Adipose tissue (tissue), 3 donors: ENCODE measurements around the gene NEMP1. TPM values are rescaled to one million over a fixed set of nuclear protein-coding genes. Genes with fewer than 3 reads are reported as not detected.

ENCODE experiments used
- H3K27ac ChIP-seq: one replicate; pipeline ENCODE4 v1.5.1; 2013; ENCODE audit warnings: low read depth, low read length
- WGBS, 3 donors: extraction: QIAGEN DNeasy Blood & Tissue Kit; methylation state at CpG; one replicate each; pipeline ENCODE4 v1.1.7; 2013; 5-methylcytosine and 5-hydroxymethylcytosine counted together
- polyA plus RNA-seq, 3 donors: library from polyadenylated mRNA; stranded (reverse); fragments of 200-250 nt; gene quantifications; one replicate each; pipeline ENCODE4 v1.2.3, GENCODE V29; 2013
- donor health status: healthy with polysubstance abuse.
- donor health status: Bipolar disorder and iron deficiency.
- donor health status: healthy.

Gene NEMP1
- polyA plus RNA-seq, 3 donors = 1.7 to 2.3 (median 1.8) TPM

DNA sequence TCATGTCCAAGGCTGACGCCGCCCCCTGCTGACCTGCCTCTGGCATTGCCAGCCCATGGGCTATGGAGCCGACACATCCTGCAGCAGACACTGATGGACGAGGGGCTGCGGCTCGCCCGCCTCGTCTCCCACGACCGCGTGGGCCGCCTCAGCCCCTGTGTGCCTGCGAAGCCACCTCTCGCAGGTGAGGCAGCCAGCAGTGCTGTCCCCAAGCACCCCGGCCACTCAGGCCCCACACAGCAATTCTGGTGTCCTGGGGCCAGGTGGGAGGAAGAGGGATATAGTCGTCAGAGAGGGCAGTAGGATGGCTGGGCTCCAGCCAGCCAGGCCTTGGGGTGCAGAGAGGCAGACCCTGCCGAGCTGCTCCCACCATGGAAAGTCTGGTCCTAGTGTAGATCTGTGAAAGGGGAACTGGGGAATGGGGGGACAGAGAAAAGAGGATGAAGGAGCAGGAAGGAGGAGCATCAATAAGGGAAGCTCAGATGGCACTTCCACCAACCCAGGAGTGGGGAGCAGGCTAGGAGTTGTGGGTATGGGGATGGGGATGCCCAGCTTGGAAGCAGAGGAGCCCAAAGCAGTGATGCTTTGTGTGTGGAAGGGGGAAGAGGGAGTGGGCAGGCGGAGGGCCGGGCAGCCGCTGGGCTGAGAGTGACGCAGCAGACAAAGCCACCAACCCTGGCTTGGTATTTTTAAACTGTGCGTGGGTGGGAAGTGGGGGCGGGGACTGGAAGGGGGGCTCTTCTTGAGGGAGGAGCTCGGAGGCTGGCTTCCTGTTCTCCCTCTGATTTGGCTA lies 15.0 kb upstream of the NEMP1 start:
- no peak overlapping the region for H3K27ac ChIP-seq
- WGBS, 3 donors = 42 to 47% (median 45%) methylated on average over 17 to 24 of the region's 24 CpGs

DNA sequence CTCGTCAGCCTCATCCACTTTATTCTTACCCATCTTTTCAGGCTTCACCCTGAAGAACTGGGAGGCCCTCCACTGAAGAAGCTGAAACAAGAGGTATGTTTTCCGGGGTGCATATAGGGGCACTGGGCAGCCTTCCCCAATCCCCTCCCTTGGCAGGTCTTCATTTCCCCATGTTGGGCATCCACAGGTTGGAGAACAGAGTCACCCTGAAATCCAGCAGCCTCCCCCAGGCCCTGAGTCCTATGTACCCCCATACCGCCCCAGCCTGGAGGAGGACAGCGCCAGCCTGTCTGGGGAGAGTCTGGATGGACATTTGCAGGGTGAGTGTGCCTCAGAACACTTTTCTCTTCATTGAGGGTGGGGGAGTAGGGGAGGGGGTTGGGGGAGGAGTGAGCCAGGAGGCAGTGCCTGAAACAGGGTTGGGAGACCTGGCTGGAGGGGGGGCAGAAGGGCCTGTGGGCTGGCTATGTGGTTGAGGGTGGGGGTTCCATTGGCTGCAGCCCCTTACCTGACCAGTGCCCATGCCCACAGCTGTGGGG lies 14.4 kb upstream of the NEMP1 start:
- H3K27ac ChIP-seq = no peak overlapping the region
- 79 to 91% (median 83%) methylated on average over 4 of the region's 4 CpGs for WGBS, 3 donors

- H3K27ac ChIP-seq = no peak overlapping the region
- WGBS, 3 donors = 76 to 80% (median 78%) methylated on average over 5 of the region's 5 CpGs
These were observed 13.9 kb upstream of the NEMP1 start for GRCh38 chr12:57092529-57092862.

GRCh38 chr12:57091638-57092528 lies 13.3 kb upstream of the NEMP1 start:
- H3K27ac ChIP-seq = no peak overlapping the region
- 77 to 82% (median 77%) methylated on average over 24 to 25 of the region's 25 CpGs for WGBS, 3 donors

DNA sequence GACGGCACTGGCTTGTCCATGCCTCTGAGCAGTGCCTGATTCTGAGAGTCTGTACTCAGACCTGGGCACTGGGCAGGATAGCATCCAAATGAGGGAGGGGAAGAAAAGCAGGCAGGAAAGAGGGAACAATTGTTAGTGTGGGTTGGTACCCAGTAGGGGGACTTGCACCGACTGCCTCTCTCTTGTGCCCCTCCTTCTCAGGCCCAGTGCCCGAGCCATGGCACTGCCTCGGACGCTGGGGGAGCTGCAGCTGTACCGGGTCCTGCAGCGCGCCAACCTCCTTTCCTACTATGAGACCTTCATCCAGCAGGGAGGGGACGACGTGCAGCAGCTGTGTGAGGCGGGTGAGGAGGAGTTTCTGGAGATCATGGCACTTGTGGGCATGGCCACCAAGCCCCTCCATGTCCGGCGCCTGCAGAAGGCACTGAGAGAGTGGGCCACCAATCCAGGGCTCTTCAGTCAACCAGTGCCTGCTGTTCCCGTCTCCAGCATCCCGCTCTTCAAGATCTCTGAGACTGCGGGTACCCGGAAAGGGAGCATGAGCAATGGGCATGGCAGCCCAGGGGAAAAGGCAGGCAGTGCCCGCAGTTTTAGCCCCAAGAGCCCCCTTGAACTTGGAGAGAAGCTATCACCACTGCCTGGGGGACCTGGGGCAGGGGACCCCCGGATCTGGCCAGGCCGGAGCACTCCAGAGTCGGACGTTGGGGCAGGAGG lies 12.5 kb upstream of the NEMP1 start:
- 59 to 81% (median 71%) methylated on average over 22 of the region's 22 CpGs for whole genome bisulfite sequencing, 3 donors
- H3K27ac ChIP-seq = no peak overlapping the region

DNA sequence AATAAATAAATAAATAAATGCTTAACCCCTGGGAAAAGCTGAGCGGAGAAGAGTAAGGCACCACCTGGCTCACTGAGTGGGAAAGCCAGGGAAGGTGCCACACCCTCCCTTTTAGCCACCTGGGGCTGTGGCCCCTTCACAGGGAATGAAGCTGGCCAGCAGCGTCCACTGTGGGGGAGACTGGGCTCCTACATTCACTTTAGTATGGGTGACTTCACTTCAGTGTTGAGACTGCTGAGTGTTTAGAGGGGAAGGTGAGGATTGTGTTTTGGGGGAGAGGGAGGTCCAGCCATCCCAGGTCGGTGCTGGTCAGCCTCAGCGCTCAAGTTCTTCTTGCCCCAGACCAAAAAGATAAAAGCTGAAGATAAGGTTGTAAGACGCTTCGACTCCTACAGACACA lies 11.9 kb upstream of the NEMP1 start:
- WGBS, 3 donors = 48 to 62% (median 54%) methylated on average over 6 of the region's 6 CpGs
- H3K27ac ChIP-seq = no peak overlapping the region

DNA sequence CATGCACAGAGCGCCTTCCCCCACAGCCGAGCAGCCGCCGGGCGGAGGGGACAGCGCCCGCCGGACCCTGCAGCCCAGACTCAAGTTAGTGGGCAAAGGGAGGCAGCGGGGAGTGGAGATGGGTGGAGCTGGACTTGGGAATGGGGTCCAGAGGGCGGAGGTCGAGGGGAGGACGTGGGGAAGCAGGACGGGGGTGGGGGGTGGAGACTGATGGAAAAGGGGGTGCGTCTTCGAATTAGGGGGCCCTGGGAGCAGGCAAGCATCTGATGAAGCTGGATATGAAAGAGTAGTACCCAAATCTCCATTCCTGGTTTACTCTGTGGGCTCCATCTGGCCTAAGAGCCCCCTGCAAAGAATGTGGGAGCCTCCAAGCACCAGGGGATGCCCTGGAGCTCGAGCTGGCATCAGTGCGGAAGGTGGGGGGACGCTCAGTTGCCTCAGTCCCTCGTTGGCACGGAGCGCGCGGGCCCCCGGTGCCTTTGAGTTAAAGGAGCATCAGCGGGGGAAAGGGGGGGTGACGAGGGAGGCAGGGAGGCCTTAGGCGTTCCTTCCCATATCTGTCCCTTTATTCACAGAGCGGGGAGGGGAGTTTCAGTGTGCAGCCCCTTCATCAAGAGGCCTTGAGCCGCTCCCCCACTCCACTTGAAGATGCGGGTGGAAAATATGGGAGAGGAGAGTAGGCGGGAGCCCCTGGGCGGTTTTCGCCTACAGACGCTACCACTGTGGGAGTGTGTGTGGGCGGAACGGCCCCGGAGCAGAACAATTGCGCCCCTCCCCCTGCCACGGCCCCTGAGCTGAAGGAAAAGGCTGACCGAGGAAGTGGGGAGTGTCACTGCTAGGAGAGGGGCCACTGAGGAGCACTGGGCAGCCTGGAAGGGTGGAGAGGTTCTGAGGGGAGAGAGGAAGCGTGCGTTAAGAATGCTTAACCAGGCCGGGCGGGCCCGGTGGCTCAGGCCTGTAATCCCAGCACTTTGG lies 11.0 kb upstream of the NEMP1 start:
- 0 to 7% (median 0%) methylated on average over 41 to 45 of the region's 45 CpGs for WGBS, 3 donors
- no peak overlapping the region for H3K27ac ChIP-seq

- peak within 1 kb of the TSS; percentile 91 for H3K27ac ChIP-seq
- 0 to 1% (median 1%) methylated on average over 63 to 90 of the region's 91 CpGs for WGBS, 3 donors
These were observed 10.0 kb upstream of the NEMP1 start, which contains the start of gene NAB2 for GRCh38 chr12:57088354-57089270. Gene NAB2 (plus strand): TSS chr12:57089114. CDS start chr12:57089272, 158 bp downstream.

DNA sequence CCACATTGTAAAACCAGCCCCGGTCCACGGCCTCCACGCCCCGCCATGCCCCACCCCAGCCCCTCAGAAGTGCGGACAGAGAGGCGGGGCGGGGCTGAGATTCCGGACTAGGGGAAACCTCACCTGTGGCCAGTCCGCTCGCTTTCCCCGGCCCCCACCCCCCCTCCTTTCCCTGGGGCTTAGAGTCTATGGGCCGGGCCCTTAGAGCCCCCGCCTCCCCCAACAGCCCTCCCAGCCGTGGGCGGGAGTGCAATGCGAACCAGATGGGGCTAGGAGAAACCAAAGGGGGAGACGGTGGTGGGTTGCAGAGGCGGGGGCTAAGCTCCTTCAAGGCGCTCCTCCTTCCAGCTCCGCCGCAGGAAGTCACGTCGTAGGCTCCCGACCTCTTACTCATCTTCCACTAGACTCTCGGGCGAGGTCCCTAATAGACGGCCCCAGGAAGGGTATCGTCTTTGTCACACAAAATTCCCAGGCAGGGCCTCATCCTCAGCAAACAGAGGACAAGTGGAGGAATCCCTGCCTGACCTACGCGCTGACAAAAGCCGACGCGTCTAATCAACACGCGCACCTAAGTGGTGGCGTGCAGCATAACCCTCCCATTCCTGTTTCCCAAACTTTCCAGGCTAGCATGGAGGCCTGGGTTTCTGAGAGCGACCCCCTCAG lies 9.2 kb upstream of the NEMP1 start:
- WGBS, 3 donors = 0 to 1% (median 0%) methylated on average over 35 to 37 of the region's 37 CpGs
- peak overlapping the region; percentile 98 for H3K27ac ChIP-seq

DNA sequence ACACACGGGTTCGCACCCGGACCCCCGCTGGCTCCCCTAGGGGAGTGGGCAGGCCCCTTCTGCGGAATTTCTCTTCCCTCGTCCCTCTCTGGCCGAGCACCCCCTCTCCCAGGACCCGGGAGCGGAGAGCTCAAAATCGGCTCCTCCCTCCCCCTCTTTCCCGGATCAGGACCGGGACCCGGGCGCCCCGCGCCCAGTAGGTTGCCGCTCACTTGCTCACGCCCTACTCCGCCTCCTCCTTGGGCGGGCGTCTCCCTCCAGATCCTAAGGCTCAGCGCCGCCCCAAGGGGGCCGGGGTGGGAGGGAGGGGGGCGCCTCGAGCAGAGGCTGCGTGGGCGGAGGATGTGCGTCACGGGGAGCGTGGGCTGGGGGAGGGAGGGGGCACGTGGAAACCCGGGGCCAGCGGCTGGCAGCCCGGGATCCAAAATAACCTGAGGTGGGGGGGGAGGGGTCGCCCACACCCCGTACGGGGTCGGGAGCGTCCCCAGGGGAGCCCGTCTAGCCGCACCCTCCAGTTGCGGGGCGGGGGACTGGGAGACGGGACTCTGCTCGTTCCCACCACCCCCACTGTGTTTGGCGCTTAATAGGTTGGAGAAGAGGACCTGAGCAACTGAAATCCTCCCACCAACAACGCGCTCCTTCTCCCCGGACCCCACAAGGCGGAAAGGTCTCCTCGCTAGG lies 8.6 kb upstream of the NEMP1 start:
- 0% methylated on average over 43 to 52 of the region's 52 CpGs for WGBS, 3 donors
- H3K27ac ChIP-seq = peak overlapping the region; percentile 98

GRCh38 chr12:57086493-57087009 lies 8.0 kb upstream of the NEMP1 start:
- WGBS, 3 donors = 0 to 1% (median 1%) methylated on average over 14 of the region's 14 CpGs

GRCh38 chr12:57085999-57086492 lies 7.5 kb upstream of the NEMP1 start:
- H3K27ac ChIP-seq = peak overlapping the region; percentile 51
- WGBS, 3 donors = 3 to 41% (median 5%) methylated on average over 12 of the region's 12 CpGs

More at GRCh38 chr12:57086493-57087009, 8.0 kb upstream of the NEMP1 start:
- H3K27ac ChIP-seq = peak overlapping the region; percentile 98

- 91 to 100% (median 100%) methylated on average over 1 of the region's 1 CpG for WGBS, 3 donors
- no peak overlapping the region for H3K27ac ChIP-seq
These were observed 2.3 kb upstream of the NEMP1 start for GRCh38 chr12:57080855-57081254.

GRCh38 chr12:57079821-57080220 lies 1.2 kb upstream of the NEMP1 start:
- WGBS, 3 donors = 64 to 80% (median 76%) methylated on average over 1 of the region's 1 CpG
- H3K27ac ChIP-seq = no peak overlapping the region
